AML-193 (cell line): ENCODE measurements around the gene MIAT.
A peak's percentile ranks its signal among the peaks of the same experiment; 100 is the strongest.
"Not testable (repeated sequence)": the region's sequence is repeated elsewhere in the genome, so short reads cannot be mapped to it uniquely, and the experiment has no call there.

Source experiments
- DNase-seq, 2 experiments: peaks; one replicate each; lab custom pipeline; 2025; lab: John Stamatoyannopoulos, UW

MIAT gene

DNA sequence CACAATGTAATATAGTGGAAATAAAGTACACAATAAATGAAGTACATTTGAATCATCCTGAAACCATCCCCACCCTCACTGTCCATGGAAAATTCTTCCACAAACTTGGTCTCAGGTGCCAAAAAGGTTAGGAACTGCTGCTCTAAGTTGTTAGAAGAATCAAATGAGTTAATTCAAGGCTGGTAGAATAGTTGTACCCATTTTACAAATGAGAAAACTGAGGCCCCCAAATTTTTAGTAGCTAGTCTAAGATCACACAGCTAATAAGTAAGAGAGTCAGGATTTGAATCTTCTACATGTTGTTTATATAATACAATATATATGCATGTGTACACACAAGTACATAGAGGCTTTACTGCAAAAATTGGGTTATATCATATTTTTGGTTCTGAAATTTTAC lies 43.1 kb downstream of the MIAT start:
- no peak for DNase-seq

DNA sequence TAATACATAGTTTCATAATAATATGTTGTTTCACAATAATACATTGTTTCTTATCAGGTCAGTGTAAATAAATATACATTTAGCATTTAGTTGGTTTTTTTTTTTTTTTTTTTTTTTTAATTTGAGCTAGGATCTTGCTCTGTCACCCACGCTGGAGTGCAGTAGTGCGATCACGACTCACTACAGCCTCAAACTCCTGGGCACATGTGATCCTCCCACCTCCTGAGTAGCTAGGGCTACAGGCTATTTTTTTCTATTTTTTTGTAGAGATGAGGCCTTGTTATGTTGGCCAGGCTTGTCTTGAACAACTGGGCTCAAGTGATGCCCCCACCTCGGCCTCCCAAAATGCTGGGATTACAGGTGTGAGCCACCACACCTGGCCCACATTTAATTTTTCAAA lies 43.5 kb downstream of the MIAT start:
- DNase-seq = no peak

DNA sequence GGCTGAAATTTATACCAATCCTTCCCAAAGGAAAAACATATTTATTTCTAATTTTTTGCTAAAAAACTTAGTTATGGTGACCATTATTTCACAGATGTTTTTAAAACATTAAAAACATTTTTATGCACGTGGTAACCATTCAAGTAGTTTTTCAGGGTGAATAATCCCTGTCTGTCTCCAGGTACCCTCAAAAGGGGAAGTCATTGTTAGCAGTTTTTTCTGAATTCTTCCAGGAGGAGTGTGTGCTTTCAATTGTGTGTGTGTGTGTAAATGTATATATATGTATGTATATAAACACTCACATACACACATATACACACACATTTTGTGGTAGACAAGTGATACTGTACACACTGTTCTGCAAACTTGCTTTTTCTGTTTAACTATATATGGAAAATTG lies 43.9 kb downstream of the MIAT start:
- peak; percentile 3 to 4 for DNase-seq

DNA sequence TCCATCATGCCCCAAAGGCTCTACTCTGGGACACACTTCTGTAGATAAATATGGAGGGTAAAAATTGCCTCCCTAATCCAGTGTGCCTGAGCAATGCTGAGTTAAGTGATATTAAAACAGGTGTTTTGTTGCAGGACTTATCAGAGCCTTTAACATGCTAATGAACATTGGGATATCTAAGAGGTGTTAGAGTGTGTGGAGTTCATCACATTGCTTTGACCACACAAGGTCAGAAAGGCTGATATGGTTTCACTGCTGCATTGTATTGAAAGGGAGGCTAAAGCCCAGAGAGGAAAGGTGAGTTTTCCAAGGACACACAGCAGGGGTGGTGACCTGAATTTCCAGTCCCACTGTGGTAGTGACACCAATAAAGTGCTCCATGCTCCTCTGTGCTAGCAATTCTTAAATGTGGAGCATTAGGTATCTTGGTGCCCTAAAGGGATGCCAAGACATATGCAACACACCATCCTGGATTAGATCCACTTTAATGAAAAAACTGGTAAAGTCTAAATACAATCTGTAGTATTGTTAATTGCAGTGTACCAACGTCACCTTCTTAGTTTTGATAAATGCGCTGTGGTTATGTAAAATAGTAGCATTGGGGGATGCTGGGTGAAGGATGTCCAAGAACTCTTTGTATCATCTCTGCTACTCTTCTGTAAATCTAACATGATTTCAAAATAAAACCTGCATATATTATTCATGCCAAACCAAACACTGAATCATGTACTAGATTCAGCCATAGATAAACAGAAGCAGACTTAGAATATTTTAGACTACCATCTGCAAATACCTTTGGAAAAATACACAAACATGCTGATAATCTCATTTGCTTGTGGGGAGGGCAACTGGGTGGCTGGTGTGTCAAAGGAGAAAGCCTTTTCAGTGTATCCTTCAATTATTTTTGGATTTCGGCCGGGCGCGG lies 45.8 kb downstream of the MIAT start:
- no peak for DNase-seq

DNA sequence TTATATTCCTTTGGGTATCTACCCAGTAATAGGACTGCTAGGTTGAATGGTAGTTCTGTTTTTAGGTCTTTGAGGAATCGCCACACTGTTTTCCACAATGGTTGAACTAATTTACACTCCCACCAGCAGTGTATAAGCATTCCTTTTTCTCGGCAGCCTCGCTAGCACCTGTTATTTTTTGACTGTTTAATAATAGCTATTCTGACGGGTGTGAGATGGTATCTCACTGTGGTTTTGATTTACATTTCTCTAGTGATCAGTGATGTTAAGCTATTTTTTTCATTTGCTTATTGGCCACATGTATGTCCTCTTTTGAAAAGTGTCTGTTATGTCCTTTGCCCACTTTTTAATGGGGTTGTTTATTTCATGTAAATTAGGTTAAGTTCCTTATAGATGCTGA lies 48.0 kb downstream of the MIAT start:
- DNase-seq = not testable (repeated sequence)

DNA sequence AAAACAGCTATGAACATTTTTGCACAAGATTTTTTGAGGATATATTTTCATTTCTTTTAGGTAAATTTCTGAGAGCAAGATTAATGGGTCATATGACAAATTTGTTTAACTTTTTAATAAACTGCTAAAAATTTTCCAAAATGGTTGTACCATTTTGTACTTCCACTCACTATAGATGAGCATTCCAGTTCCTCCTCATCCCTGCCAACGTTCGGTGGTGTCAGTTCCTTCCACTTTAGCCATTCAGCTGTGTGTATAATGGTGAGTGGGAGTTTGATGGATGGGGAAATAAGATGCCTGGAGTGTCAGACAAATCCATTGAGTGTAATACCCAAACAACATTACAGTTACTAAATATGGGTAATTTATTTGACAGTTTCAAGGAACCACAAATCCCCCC lies 49.7 kb downstream of the MIAT start:
- DNase-seq = no peak

DNA sequence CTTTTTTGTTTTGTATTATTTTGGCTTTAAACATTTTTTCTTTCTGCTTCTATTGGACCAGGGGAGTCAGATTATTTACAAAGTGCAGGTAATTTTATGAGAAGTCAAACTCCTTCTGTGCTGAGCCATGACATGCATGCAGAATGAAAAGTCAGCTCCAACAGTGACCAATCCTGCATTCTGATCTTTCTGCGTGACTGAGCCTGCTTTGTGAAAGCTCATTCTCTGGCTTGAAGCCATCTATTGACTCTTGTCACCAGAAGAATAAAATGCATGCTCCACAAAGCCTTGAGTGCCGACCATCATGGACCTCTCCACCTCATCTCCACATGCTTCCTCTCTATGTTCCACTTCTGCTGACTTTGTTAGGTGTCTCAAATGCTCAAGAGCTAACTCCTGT lies 50.2 kb downstream of the MIAT start:
- DNase-seq = no peak

DNA sequence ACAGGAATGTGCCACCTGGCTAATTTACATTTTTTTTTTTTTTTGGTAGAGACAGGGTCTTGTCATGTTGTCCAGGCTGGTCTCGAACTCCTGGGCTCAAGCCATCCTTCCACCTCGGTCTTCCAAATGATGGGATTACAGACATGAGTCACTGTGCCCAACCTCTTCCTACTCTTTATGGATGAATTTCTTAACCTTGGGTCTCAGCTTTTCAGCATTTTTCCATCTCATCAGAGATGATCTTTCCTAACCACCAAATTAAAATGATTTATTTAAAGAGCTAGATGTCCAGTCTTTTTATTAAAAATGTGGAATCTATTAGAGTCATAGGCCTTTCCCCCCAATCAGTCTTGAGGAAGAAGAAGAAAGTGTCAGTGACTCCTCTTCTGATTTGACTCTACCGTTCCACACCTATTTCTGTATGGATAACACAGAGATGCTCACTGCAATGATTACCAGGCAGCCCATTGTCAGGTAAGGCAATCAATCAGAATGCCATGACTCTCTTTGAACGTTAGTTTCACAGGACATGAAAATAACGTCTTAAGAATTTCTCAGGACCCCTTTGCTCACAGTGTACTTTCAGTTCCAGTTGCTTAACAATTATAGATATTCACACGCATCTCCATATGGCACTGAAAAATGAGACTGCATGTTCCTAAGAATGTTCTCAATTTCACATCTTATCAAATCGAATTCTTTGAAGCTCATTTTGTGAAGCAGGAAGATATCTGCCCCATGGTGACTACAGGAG lies 51.0 kb downstream of the MIAT start:
- DNase-seq = no peak

DNA sequence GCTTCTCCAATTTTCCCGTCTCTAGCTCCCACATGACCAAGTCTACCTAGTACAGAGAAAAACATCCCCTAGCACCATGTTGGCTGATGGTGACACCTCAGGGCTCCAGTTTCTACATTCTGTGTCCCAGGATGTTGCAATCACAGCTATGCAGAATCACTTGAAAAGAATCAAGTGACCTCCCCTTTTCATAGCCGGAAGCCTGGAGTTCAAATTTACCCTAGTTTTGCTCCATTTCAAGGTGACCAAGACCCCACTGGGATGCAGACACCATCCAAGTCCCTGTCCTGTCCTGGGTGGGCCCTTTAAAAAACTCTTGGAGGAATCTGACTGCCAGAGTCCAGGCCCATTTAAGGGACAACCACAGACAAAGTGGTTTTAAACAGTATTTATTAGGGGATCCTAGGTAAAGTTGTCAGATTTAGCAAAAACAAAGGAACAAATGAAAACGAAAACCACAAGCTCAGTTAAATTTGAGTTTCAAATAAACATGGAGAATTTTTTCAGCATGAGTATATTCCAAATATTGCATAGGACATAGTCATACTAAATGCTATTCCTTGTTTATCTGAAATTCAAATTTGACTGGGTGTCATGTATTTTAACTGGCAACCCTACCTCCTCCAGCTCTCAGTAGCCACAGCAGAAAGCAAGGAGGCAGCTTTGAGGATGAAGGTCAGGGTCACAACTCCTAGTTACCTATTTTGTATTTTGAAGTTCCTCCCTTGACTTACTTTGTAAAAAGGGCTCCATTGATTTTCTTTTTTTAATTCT lies 52.4 kb downstream of the MIAT start:
- no peak for DNase-seq

DNA sequence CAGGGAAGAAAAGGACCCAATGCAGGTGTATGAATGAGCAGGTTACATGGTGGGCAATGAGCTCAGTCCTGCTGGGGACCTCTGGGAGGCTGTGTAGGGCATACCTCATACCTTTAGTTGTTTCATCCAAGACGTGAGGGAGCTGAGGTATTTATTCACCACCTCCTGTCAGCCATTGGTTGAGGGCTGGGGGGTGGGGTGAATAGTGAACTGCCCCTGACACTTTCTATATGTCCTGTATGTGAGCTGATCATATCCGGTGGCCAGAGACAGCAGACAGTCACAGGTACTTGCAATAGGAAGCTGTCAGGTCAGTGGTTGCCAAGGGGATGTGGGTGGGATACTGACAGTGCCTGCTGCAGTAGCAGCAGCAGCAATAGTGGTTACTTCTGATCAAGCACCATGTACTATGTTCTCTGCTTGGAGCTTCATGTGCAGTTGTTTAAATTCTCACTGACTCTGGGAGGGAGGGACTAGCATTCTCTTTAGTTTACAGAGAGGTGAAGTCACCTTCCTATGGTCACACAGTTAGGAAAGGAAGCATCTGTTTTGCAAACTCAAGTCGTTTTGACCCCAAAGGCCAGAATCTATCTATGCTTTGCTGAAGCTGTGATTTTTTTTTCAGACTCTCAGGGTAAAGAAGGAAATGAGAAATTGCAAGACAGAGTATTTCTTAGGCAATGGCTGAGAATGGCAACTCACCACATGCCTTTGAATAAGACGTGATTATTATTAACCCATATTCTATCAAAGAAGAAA lies 54.0 kb downstream of the MIAT start:
- no peak for DNase-seq

DNA sequence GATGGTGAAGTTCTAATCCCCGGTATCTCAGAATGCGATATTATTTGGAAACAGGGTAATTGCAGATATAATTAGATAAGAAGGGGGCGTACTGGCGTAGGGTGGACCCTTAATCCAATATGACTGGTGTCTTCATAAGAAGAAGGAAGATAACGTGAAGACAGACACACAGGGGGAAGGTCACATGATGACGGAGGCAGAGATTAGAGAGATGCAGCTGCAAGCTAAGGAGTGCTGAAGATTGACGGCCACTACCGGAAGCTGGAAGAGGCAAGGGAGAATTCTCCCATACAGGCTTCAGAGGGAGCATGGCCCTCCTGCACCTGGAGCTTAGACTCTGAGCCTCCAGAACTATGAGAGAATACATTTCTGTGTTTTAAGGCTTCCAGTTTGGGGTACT lies 54.8 kb downstream of the MIAT start:
- DNase-seq = no peak

DNA sequence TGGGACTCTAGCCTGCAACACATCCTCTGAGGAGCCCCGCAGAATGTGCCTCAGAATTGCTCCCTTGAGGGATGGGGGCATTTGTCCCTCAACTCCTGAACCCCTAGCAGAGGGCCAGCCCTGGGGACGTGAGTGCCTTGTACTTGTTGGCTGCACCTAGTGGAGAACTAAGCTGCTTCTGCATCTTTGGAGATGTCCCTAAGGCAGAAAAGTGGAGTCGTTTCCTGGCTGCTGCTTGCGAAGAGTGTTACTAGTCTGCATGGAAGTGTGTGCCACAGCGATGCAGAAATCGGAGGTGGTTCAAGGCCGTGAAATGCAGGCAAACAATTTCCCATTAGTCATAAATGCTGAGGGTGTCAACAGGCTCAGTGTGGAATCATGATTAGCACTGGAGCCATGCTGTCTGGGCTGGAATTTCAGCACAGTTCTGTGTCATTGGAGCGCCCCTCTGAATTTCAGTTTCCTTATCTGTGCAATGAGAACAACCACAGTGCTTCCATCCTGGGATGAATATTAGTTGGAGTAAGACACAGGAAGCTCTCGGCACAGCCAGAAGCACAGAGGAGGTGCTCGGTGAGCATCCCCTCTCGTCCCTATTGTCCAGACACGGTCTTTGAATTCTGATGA lies 56.5 kb downstream of the MIAT start:
- DNase-seq = no peak

DNA sequence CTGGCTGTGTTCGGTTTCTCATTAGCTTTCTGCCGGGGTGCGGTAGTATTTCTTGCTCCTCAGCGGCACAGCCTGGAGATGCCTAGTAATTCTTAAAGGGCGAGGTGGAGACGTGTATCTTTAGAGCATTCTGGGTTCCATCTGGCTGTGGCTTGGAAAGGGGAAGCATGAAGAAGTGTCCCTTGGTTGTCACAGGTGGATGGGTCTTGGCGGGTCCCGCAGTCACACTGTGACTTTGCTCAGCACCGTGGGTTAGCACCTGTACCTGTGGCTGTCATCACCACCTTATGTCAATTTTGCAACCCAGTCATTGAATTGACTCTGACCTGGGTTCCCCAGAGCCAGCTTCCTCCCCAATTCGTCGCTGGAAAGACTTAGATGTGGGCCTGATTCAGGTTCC lies 57.6 kb downstream of the MIAT start:
- DNase-seq = no peak

DNA sequence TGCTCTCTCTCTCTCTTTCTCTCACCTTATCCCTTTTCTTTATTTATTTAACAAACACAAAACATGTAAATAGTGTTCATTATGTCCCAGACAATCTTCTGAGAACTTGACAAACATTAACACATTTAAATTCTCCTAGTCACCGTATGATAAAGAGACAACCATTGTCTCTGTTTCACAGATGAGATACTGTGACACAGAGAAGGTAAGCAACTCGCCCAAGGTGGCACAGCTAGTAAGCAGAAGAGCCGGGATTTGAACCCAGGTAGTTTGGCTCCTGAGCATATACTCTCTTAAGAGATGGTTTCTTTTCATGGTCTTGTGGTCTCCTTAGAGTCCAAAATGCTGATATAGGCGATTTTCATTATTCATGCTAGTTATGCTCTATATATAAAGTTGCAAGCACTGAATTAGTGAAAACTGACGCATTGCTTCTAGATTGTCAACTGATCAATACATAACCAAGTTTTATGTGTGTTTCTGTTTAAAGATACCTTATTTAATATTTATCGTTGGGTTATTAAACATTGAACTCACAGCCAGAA lies 58.1 kb downstream of the MIAT start:
- DNase-seq = no peak

DNA sequence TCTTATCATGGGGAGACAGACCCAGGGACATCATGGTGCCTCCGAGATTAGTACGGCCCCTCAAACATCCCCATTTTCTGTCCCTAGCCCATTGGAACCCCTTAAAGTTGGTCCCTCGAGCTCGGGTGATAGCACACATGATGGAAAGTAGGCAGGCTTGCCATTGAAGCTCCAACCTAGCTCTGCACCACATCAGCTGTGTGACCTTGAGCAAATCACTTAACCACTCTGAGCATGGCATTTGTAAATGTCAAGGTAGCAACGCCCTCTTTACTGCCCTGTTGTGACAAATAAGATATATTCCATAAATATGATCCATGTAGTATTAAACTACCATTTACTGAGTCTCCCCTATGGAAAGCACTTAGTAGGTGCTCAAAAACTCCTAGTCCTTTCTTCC lies 61.1 kb downstream of the MIAT start:
- DNase-seq = no peak

DNA sequence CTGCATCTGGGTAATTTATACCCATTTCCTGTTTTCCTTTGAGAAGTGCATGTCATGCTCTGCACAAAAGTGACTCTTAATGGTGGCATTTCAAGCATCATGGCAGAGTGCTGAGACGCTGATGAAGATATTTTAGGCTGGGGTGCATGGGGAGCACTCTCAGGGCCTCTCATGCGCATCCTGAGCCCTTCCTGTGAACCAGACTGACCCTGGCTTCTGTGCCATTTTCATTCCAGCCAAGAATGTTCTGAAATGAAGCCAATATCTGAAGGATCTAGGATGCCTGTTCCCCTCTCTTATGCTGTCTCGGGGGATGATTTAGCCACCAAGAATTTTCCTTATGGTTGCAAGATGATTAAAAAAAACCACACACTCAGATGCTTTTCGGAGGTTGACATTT lies 61.5 kb downstream of the MIAT start:
- no peak for DNase-seq

DNA sequence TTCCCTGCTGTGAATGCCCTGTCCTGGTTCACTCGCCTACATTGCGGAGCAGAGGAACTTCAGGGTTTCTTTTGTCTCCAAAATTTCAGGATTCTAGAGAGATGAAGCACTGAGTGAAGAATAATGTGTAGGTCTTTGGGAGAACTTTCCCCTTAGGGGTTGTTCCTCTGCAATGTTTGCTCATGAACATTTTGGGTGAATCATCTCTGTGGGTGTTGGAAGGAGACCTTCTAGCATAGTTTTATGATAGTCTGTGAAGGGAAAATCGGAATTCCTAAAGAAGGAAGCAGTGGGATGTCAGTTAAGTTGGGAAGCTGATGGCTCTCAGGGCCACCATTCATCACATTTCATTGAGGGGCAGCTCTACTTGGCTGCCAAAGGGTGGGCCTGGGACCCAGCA lies 64.8 kb downstream of the MIAT start:
- no peak for DNase-seq

DNA sequence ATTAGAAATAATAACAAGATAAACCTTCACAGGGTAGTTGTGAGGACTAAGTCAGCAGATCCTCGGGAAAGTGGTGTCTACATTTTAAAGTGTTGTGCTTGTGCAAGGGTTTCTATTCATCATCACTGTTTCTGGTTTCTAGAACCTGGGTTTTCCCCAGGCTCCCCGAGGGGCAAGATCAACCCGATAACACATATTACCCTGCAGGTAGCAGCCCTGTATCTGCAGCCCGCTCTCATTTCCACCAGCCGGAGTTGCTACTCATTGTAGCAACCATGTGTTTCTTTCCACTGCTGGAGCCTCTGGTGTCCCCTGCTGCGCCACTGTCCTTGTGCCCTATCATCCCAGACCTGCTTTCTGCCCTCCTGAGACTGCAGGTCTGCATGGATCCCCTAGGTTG lies 67.0 kb downstream of the MIAT start:
- DNase-seq = no peak

DNA sequence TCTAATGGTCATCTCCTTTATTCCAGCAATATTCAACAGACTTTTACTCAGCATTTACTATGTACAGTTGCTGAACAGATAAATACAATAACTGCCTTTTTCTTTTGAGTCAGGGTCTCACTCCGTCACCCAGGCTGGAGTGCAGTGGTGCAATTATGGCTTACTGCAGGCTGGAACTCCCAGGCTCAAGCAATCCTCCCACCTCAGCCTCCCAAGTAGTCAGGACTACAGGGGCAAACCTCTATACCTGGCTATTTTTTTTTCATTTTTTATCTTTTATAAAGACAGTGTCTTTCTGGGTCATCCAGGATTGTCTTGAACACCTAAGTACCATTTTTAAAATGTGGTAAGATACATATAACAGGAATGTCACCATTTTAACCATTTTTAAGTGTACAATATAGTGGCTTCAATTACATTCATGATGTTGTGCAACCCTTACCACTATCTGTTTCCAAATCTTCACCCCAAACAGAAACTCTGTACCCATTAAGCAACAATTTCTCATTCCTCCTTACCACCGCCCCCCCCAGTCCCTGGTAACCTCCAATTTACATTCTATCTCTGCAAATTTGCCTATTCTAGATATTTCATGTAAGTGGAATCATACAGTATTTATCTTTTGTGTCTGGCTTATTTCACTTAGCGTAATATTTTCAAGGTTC lies 67.8 kb downstream of the MIAT start:
- peak; percentile 89 to 93 for DNase-seq
